ENCODE measurements around the gene HNRNPR. TPM values are rescaled to one million over a fixed set of nuclear protein-coding genes. Genes with fewer than 3 reads are reported as not detected.
"Not testable (repeated sequence)": the region's sequence is repeated elsewhere in the genome, so short reads cannot be mapped to it uniquely, and the experiment has no call there.

HNRNPR gene
- total RNA-seq, 1 experiment from 2014 or later, result 236 TPM

- no peak overlapping the region for H3K27ac ChIP-seq
- H3K36me3 ChIP-seq, result peaks cover 94% of the 10 kb centered on the region
- no peaks in the 10 kb centered on the region for H3K27me3 ChIP-seq (replicated peaks)
- H3K9me3 ChIP-seq (replicated peaks), result no peaks in the 10 kb centered on the region
- DNase-seq (ENCODE audit: low read depth in 1 of 2, low spot score in 2 of 2), result no peak
- H3K4me3 ChIP-seq, result no peak overlapping the region
- no peaks in the 10 kb centered on the region for H3K4me1 ChIP-seq (replicated peaks)
Measured at GRCh38 chr1:23331713-23332112, 12.4 kb downstream of the HNRNPR start.

GRCh38 chr1:23330846-23331245 lies 13.2 kb downstream of the HNRNPR start:
- no peak overlapping the region for H3K27ac ChIP-seq
- H3K4me3 ChIP-seq, result no peak overlapping the region
- no peaks in the 10 kb centered on the region for H3K4me1 ChIP-seq (replicated peaks)
- H3K9me3 ChIP-seq (replicated peaks), result no peaks in the 10 kb centered on the region
- DNase-seq (ENCODE audit: low read depth in 1 of 2, low spot score in 2 of 2), result no peak
- no peaks in the 10 kb centered on the region for H3K27me3 ChIP-seq (replicated peaks)
- peaks cover 98% of the 10 kb centered on the region for H3K36me3 ChIP-seq

DNA sequence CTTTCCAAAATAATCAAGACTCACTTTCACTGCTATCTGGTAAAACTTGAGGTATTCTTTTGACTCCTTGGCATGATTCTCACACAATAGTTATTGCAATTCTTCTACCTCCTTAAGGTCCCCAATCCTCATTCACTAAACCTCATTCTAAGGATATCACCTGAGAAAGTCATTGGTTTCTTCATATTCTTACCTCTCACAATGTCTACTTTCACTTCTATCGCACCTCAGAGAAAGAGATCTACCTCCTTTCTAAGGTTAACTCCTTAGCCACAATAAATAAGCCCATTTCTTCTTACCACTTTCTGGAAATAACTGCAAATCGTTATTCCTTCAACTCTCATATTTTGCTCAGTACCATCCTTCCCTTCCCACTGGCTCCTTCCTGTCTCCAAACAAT lies 18.7 kb downstream of the HNRNPR start:
- Histone ChIP-seq H3K27me3 (replicated peaks) (no peaks in the 10 kb centered on the region), H3K4me3 (no peak overlapping the region), H3K9me3 (replicated peaks) (no peaks in the 10 kb centered on the region), H3K4me1 (replicated peaks) (peaks cover 6% of the 10 kb centered on the region; the same call in 1 of the 2 replicates), H3K27ac (no peak overlapping the region), H3K36me3 (peaks cover 93% of the 10 kb centered on the region)
- no peak for DNase-seq (ENCODE audit: low read depth in 1 of 2, low spot score in 2 of 2)

DNA sequence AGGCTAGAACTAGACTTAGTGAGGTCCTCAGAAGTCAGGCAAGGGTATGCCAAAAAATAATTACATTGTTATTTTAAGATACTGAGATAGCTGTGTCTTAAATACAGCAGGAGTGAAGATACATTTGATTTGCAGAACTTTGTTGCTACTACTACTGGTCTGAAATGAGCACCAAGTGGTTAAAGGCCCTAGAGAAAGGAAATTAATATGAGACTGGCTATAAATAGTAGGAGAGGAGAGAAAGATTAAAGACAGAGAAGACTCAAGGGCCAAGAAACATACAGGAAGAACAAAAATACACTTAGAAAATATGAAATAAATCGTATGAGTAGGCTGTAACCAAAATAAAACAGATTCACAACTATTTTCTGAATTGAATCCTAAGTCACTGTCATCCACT lies 21.3 kb downstream of the HNRNPR start:
- DNase-seq (ENCODE audit: low read depth in 1 of 2, low spot score in 2 of 2), result no peak
- H3K4me1 ChIP-seq (replicated peaks), result peaks cover 6% of the 10 kb centered on the region; the same call in 1 of the 2 replicates
- no peaks in the 10 kb centered on the region for H3K27me3 ChIP-seq (replicated peaks)
- no peak overlapping the region for H3K4me3 ChIP-seq
- no peak overlapping the region for H3K27ac ChIP-seq
- peaks cover 92% of the 10 kb centered on the region for H3K36me3 ChIP-seq
- no peaks in the 10 kb centered on the region for H3K9me3 ChIP-seq (replicated peaks)

- H3K36me3 ChIP-seq, result peaks cover 94% of the 10 kb centered on the region
- H3K4me3 ChIP-seq; H3K27me3 ChIP-seq (replicated peaks); H3K9me3 ChIP-seq (replicated peaks); H3K27ac ChIP-seq; H3K4me1 ChIP-seq (replicated peaks); DNase-seq (ENCODE audit: low read depth in 1 of 2, low spot score in 2 of 2): not testable (repeated sequence)
Measured at GRCh38 chr1:23310280-23310679, 33.8 kb downstream of the HNRNPR start.

DNA sequence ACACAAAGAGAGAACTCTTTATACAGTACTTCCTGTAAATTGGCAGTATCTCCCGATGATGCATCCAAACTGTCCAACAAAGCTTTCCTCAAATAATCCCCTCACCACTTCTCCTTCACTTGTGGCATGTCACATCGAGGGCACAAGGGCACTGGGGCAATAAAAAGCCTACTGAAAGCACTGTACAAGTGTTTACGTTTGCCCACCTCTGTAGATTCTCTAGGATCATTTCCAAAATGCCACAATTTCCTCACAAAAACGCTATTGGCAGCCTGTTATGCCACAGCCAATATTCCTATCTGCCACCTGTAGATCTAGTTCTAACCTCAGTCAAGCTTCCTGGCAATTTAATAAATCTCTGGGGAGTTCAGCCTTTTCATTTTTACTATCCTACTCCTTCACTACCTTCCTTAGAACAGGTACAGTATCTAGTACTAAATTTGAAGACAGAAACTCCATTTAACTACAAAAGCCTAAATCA lies 39.9 kb downstream of the HNRNPR start:
- Histone ChIP-seq H3K4me3 (no peak overlapping the region), H3K36me3 (peaks cover 90% of the 10 kb centered on the region), H3K27ac (no peak overlapping the region), H3K4me1 (replicated peaks) (peaks cover 7% of the 10 kb centered on the region; the same call in 1 of the 2 replicates), H3K27me3 (replicated peaks) (no peaks in the 10 kb centered on the region), H3K9me3 (replicated peaks) (no peaks in the 10 kb centered on the region)
- no peak for DNase-seq (ENCODE audit: low read depth in 1 of 2, low spot score in 2 of 2)

DNA sequence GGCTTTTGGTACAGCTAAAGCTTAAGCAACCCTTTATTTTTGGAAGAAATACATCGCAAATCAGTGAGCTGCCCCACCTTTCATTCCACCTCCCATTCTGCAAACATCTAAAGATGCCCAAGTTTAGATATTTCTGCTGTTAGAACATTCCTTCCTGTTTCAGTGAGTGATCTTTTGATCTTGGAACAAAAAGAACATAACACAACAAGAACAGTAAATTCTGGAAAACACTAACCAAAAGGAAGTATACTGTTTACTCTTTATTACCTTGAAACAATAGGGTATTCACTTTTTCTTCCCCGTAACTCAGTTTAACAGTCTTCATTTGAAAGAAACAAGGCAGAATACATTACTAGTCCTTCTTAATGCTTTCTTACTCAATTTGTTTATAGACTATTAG lies 40.6 kb downstream of the HNRNPR start:
- peaks cover 89% of the 10 kb centered on the region for H3K36me3 ChIP-seq
- DNase-seq (ENCODE audit: low read depth in 1 of 2, low spot score in 2 of 2), result no peak
- H3K9me3 ChIP-seq (replicated peaks), result no peaks in the 10 kb centered on the region
- peaks cover 7% of the 10 kb centered on the region; the same call in 1 of the 2 replicates for H3K4me1 ChIP-seq (replicated peaks)
- H3K27ac ChIP-seq, result no peak overlapping the region
- H3K4me3 ChIP-seq, result no peak overlapping the region
- no peaks in the 10 kb centered on the region for H3K27me3 ChIP-seq (replicated peaks)

DNA sequence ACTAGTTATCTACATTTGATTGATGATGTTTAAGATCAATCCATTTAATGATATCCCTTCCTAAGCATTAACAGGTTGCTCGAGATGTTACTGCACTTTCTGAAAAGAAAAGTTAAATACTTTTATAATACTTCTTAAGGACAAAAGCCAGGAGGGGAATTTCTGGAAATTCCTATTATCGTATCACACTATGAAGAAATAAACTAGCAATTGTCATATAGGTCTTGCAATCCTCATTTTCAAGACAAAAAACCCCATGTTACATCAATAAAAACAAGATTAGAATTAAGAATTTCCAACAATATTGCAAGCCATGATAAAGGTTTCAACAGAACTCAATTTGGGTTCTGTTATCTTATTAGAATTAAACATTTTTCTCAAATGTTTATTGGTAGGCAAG lies 47.2 kb downstream of the HNRNPR start:
- Histone ChIP-seq H3K4me1 (replicated peaks) (no peaks in the 10 kb centered on the region), H3K9me3 (replicated peaks) (no peaks in the 10 kb centered on the region), H3K4me3 (no peak overlapping the region), H3K27me3 (replicated peaks) (no peaks in the 10 kb centered on the region), H3K36me3 (peaks cover 54% of the 10 kb centered on the region), H3K27ac (no peak overlapping the region)
- DNase-seq (ENCODE audit: low read depth in 1 of 2, low spot score in 2 of 2), result no peak

- Histone ChIP-seq H3K27ac (no peak overlapping the region), H3K4me1 (replicated peaks) (no peaks in the 10 kb centered on the region)
Measured at GRCh38 chr1:23291706-23292105, 52.4 kb downstream of the HNRNPR start.

DNA sequence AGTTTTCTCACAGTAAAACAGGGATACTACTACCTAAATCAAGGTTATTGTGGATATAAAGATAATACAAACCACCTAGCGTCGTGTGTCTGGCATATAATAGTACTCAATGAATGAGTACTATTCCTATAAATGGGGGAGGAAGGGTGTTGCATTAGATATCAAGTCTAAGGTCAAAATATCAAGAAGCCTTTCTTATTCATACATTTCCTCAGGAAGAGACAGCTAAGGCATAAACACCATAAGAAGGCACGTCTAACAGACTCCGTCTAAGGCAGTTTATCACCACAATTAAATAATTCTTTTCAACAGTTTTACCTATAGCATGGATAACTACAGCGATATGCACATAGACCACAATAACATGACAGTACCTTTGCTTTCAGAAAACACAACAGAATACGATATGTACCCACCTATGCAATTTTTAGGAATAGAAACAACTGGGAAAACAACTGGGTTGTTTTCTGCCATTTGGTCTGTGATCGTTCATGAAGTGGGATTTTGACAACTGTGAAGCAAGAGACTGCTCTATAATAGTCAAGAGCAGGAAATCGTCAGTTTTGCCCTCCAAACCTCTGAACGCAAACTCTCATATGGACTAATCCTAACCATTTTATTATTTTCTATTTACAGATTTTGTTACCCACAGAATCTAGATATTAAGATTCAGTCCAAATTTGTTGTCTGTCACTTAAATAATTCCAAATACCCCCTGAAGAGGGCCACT lies 53.1 kb downstream of the HNRNPR start:
- no peaks in the 10 kb centered on the region for H3K27me3 ChIP-seq (replicated peaks)
- H3K27ac ChIP-seq, result no peak overlapping the region
- H3K4me1 ChIP-seq (replicated peaks), result no peaks in the 10 kb centered on the region
- H3K9me3 ChIP-seq (replicated peaks), result no peaks in the 10 kb centered on the region
- no peak overlapping the region for H3K4me3 ChIP-seq
- DNase-seq (ENCODE audit: low read depth in 1 of 2, low spot score in 2 of 2), result no peak
- peaks cover 37% of the 10 kb centered on the region for H3K36me3 ChIP-seq

More at GRCh38 chr1:23291706-23292105, 52.4 kb downstream of the HNRNPR start:
- peaks cover 39% of the 10 kb centered on the region for H3K36me3 ChIP-seq
- no peak overlapping the region for H3K4me3 ChIP-seq
- no peaks in the 10 kb centered on the region for H3K9me3 ChIP-seq (replicated peaks)
- DNase-seq (ENCODE audit: low read depth in 1 of 2, low spot score in 2 of 2), result no peak
- no peaks in the 10 kb centered on the region for H3K27me3 ChIP-seq (replicated peaks)

- H3K4me1 ChIP-seq (replicated peaks), result peaks cover 8% of the 10 kb centered on the region
- H3K36me3 ChIP-seq, result peaks cover 30% of the 10 kb centered on the region
- no peaks in the 10 kb centered on the region for H3K9me3 ChIP-seq (replicated peaks)
- H3K4me3 ChIP-seq, result no peak overlapping the region
- H3K27ac ChIP-seq, result no peak overlapping the region
- no peaks in the 10 kb centered on the region for H3K27me3 ChIP-seq (replicated peaks)
- DNase-seq (ENCODE audit: low read depth in 1 of 2, low spot score in 2 of 2), result no peak
Measured at GRCh38 chr1:23288671-23289070, 55.4 kb downstream of the HNRNPR start.

- peaks cover 13% of the 10 kb centered on the region for H3K4me1 ChIP-seq (replicated peaks)
- no peak overlapping the region for H3K4me3 ChIP-seq
- H3K27me3 ChIP-seq (replicated peaks), result no peaks in the 10 kb centered on the region
- no peak overlapping the region for H3K27ac ChIP-seq
- no peaks in the 10 kb centered on the region for H3K9me3 ChIP-seq (replicated peaks)
- peaks cover 30% of the 10 kb centered on the region for H3K36me3 ChIP-seq
- no peak for DNase-seq (ENCODE audit: low read depth in 1 of 2, low spot score in 2 of 2)
Measured at GRCh38 chr1:23288201-23288600, 55.9 kb downstream of the HNRNPR start.

DNA sequence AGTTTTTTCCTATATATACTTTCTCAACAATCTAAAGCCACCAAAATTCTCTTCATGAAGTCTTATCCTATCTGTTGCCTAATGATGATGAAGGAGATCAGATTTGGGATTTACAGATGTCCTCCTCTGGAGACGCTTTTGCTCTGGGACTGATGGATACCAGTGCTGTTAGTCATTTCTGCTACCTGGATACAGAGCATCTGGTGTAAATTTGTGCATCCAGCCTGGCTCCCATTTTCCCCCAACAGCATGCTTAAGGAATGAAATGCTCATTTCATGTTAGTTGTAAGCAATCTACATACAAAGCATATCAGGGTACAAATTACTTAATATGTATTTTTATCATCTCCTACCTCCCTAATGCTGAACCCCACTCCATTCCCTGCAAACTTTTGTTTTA lies 57.7 kb downstream of the HNRNPR start:
- DNase-seq (ENCODE audit: low read depth in 1 of 2, low spot score in 2 of 2), result no peak
- no peaks in the 10 kb centered on the region for H3K27me3 ChIP-seq (replicated peaks)
- no peaks in the 10 kb centered on the region for H3K9me3 ChIP-seq (replicated peaks)
- H3K36me3 ChIP-seq, result peaks cover 30% of the 10 kb centered on the region
- no peak overlapping the region for H3K4me3 ChIP-seq
- no peak overlapping the region for H3K27ac ChIP-seq
- peaks cover 21% of the 10 kb centered on the region for H3K4me1 ChIP-seq (replicated peaks)

- no peak overlapping the region for H3K4me3 ChIP-seq
- peak overlapping the region; percentile 61 for H3K27ac ChIP-seq
- H3K36me3 ChIP-seq, result peaks cover 33% of the 10 kb centered on the region
- no peaks in the 10 kb centered on the region for H3K9me3 ChIP-seq (replicated peaks)
- H3K27me3 ChIP-seq (replicated peaks), result no peaks in the 10 kb centered on the region
- peaks cover 21% of the 10 kb centered on the region for H3K4me1 ChIP-seq (replicated peaks)
- peak in 1 of 2 experiments; percentile 47 for DNase-seq (ENCODE audit: low read depth in 1 of 2, low spot score in 2 of 2)
Measured at GRCh38 chr1:23283667-23284602, 60.1 kb downstream of the HNRNPR start.

All from SJSA1 (cell line).